HG02610 (cell line): ENCODE results near the gene AGBL2.
"Not testable (repeated sequence)": the region's sequence is repeated elsewhere in the genome, so short reads cannot be mapped to it uniquely, and the experiment has no call there.

Source experiments
- ATAC-seq: cut with Tn5 transposase; IDR thresholded peaks from one replicate; pipeline ENCODE4 v1.9.1; 2021; ENCODE audit warnings: mild to moderate bottlenecking, moderate library complexity; ENCODE audit not compliant: unreplicated experiment

Gene AGBL2

DNA sequence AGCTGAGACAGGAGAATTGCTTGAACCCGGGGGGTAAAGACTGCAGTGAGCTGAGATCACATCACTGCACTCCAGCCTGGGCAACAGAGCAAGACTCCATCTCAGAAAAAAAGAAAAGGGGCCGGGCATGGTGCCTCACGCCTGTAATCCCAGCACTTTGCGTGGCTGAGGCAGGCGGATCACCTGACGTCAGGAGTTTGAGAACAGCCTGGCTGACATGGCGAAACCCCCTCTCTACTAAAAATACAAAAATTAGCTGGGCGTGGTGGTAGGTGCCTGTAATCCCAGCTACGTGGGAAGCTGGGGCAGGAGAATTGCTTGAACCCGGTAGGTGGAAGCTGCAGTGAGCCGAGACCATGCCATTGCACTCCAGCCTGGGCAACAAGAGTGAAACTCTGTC, 78.8 kb downstream of the AGBL2 start:
- not testable (repeated sequence) for ATAC-seq

DNA sequence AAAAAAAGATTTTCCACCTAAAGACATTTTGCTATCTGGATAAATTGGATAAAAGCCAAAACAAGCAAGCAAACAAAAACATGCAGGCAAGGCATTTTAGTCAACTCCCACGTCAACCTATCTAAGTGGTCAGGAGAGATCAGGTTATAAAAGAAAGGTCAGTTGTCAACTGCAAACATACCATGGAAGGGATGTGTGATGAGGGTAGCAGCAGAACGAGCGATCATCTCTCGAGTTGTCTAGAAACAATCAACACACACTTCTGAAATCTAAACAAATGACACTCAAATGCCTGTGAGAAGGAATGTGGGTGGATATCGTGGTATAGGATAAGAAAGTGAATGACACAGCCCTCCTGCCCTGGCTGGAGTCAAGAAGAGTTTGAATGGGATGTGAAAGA, 83.7 kb downstream of the AGBL2 start:
- no peak for ATAC-seq

DNA sequence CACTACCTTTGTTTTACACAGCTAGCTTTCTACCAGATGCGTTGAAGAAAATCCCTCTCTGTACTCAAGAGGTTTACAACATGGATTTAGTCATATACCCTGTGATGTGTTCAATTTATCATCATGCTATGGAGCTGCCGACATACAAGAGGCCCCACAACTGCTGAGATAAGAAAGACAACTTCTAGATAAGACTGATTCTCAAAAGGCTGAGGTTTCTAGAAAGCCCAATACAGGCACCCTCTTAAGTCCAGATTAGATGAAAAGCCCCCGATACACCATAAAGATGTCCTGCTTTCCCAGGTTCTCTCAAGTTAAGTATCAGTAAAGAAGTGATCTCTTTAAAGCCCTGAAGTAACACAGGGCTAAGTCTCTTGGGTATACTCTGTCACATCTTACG, 87.1 kb downstream of the AGBL2 start:
- ATAC-seq: no peak

DNA sequence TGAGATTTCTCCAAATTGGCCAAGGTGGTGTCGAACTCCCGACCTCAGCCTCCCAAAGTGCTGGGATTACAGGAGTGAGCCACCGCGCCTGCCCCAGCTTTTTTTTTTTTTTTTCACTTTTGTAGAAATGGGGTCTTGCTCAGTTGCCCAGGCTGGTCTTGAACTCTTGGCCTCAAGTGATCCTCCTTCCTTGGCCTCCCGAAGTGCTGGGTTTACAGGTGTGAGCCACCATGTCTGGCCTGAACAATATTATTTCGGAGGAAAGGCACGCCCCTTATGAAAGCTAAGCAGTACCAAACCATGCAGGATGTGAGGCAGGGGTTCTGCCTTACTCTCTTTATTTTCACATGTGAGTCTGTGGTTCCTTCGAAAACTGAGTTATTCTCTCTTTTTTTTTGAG, 88.9 kb downstream of the AGBL2 start:
- no peak for ATAC-seq

DNA sequence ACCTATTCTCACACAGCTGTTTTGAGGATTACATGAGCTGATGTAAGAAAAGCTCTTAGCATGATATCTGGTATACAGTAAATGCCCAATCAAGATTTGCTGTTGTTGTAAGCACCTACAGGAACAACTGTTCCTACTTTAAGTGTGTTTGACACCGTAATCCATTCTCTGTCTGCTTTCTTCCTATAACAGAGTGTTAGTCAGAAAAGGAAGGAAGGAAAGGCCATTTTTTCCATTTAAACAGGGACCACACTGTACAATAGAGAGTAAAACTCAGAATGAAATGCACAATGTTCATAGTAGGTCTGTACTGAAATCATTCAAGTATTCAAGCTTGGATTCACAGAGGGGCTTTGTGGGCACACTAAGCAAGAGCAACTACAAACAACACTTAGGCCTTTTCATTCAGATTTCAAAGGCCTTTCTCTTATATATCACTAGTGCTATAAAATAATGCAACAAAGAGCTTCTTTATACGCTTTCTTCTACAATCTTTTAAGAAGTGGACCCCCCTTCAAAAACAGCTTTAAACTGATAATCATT, 94.3 kb downstream of the AGBL2 start:
- no peak for ATAC-seq

DNA sequence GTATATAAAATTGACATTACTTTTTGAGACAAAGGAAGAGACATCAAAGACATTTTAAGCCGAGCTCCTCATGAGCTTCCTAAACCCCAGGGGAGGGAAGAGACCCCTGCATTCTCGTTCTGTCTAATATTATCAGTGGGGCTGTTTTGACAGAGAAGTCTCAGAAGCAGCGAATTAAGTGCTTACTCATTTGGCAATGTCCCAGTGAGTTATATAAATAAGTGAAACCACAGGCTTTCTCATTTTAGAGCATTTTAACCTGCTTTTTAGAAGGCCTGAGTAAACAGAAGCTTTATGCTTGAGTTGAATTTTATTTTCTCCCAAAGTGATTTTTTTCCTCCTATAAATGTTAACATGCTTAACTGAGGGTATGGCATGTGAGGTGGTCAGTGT, 97.8 kb downstream of the AGBL2 start:
- no peak for ATAC-seq

DNA sequence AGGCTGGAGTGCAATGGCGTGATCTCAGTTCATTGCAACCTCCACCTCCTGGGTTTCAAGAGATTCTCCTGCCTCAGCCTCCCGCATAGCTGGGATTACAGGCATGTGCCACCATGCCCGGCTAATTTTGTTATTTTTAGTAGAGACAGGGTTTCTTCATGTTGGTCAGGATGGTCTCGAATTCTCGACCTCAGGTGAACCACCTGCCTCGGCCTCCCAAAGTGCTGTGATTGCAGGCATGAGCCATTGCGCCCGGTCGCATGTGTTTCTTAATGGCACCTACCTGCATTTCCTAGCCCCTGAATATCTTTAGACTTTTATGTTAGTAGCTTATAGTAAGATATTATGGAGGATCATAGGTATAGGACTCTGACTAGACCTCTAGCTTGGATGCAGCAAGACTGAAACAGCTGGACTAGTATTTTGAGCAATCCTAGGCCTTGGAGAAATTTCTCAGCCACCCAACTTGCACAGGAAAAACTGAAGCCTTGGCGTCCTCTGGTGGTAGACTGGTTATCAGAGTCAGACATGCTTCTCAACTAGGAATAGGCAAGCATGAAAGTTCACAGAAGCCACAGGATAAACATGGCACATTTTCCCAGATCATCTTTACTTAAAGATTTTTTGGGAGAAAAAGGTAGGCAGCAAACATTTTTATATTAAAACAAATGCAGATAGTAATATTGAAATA, 98.3 kb downstream of the AGBL2 start:
- no peak for ATAC-seq

DNA sequence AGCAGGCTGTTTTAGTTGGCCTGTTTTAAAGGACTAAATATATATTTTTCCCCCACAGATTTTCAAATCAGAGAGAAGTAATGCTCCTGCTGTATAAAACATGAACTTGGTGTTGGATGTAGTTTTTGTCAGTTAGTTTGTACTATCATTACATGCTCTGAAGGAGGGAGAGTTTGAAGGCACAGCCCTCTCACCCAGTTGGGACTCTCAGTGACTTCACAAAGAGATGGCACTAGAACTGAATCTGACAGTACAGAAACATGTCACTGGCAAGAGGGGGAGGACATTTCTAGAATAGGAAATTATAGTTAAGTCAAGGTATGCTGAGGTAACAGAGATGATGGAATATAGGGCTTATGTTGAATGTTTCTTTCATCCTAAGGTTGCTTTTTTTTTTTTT, 99.9 kb downstream of the AGBL2 start:
- no peak for ATAC-seq

DNA sequence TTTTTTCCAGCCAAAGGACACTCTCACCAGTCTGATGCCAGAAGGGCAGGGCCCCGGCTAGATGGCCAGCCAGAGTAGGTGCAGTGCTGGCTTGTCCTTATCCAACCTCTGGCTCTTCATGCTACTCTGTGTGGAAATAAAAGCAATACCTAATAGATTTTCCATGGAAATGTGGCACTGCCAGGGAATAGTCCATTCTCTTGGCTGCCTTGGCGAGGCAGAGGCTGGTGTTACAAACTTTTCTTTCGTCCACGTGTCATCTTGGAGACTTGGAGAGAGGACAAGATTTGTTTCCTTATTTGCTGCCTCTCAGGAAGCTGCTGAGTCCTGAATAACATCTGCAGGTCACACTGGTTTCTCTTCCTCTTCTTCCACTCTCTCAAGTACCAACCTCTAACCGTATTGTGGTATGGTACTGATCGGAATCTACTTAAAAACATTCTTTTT, 103.8 kb downstream of the AGBL2 start:
- peak; percentile 74 for ATAC-seq

DNA sequence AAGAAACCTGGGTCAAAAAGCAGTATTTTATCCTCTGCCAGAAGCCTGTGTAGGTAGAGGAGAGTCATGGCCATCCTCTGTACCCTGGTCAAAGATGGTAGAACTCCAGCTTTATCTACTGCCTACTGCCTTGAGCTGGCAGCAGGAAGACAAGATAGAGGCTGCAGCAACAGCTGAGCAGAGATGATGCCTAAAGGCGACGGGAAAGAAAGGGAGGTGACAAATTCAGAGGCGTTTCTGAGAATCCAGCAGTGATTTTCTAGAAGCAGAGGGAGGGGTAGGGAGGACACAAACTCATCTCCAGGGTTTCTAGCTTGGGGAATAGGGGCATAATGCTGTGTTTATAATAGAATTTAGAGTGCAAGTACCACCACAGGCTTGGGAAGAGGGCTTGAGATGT, 105.5 kb downstream of the AGBL2 start:
- no peak for ATAC-seq
